Measurements from ENCODE around the gene KLHL24.

- no peak for TF ChIP-seq ATF2 (CRISPR knock-in tag; IDR thresholded peaks at IDR 0.05)
- TF ChIP-seq ZNF788 (CRISPR knock-in tag; IDR thresholded peaks at IDR 0.05; ENCODE audit: borderline replicate concordance) = no peak
- no peak for TF ChIP-seq ZNF18 (CRISPR knock-in tag; IDR thresholded peaks at IDR 0.05; ENCODE audit: insufficient replicate concordance)
- no peak for TF ChIP-seq ZNF317 (CRISPR knock-in tag; IDR thresholded peaks at IDR 0.05)
- no peak for TF ChIP-seq PATZ1 (CRISPR knock-in tag; IDR thresholded peaks at IDR 0.05)
- TF ChIP-seq BHLHE40 (IDR thresholded peaks at IDR 0.05; ENCODE audit: low read length) = no peak
- no peak for TF ChIP-seq TCF7 (IDR thresholded peaks at IDR 0.05; ENCODE audit: low read depth)
- no peak for TF ChIP-seq SATB2 (CRISPR knock-in tag; IDR thresholded peaks at IDR 0.05)
- no peak for TF ChIP-seq LCORL (IDR thresholded peaks at IDR 0.05)
- no peak for TF ChIP-seq LCORL (CRISPR knock-in tag; IDR thresholded peaks at IDR 0.05)
- TF ChIP-seq POLR2AphosphoS2 (IDR thresholded peaks at IDR 0.05; ENCODE audit: low read depth, low read length) = no peak
Observed at GRCh38 chr3:183697123-183697609, 61.7 kb downstream of the KLHL24 start.

Measured in HepG2 (cell line).